C4-2B (cell line): Measurements from ENCODE around the gene ERAL1.

Experiments used
- CTCF ChIP-seq: fragments of 450-650 bp; conservative IDR thresholded peaks from 2 replicates; pipeline ENCODE4 v1.5.1; 2017; ENCODE audit warnings: mild to moderate bottlenecking
- ZFX ChIP-seq: fragments of 450-650 bp; IDR thresholded peaks from 2 replicates; pipeline ENCODE4 v1.6.1; 2017

GRCh38 chr17:28873839-28874238, 19.0 kb downstream of the ERAL1 start:
- TF ChIP-seq CTCF (no peak), ZFX (no peak)
